NCI-H69 (cell line): Measurements from ENCODE around the gene HERPUD1.
A peak's percentile ranks its signal among the peaks of the same experiment; 100 is the strongest.
"Not testable (repeated sequence)": the region's sequence is repeated elsewhere in the genome, so short reads cannot be mapped to it uniquely, and the experiment has no call there.

Source experiments
- DNase-seq: peaks from one replicate; lab custom pipeline; 2025; lab: John Stamatoyannopoulos, UW

The HERPUD1 gene

GRCh38 chr16:56980792-56981724 is 49.1 kb downstream of the HERPUD1 start:
- no peak for DNase-seq

GRCh38 chr16:56981729-56982271 is 49.9 kb downstream of the HERPUD1 start:
- DNase-seq, result no peak

DNA sequence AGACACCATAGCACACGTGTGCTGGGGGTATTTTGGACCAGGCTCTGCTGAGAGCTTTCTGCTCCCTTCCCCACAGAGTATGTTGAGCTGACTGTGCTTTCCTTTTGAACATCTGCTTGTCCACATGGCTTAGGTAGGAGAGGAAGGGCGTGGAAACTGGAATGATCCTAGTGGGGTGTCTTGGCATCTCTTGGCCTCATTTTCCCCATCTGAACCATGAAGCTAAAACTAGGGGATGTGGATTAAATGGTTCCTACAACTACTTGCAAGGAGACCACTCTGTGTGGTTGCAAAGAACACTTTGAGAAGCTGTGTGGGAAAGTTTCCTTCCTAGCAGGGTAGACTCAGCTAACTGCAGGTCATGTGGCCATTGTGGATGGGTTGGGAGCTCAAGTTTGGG is 50.8 kb downstream of the HERPUD1 start:
- no peak for DNase-seq

GRCh38 chr16:56983211-56983751 is 51.3 kb downstream of the HERPUD1 start:
- peak; percentile 25 for DNase-seq

DNA sequence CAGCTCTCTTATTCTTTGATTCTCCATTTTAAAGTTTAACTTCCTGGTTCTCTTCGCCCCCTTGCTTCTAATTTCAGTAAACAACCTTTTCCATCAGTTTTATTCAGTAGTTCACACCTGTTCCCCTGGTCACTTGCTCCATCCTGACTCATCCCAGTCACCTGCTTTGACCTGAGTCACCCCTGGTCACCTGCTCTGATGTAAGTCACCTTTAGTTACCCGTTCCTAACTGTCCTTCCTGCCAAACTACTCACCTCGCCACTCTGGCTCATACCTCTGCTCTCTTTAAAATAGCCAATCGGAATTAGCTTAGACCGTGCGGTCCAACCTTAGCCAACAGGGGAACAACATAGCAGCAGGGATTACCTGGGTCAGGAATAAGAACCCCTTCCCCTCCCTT is 52.7 kb downstream of the HERPUD1 start:
- DNase-seq, result no peak

DNA sequence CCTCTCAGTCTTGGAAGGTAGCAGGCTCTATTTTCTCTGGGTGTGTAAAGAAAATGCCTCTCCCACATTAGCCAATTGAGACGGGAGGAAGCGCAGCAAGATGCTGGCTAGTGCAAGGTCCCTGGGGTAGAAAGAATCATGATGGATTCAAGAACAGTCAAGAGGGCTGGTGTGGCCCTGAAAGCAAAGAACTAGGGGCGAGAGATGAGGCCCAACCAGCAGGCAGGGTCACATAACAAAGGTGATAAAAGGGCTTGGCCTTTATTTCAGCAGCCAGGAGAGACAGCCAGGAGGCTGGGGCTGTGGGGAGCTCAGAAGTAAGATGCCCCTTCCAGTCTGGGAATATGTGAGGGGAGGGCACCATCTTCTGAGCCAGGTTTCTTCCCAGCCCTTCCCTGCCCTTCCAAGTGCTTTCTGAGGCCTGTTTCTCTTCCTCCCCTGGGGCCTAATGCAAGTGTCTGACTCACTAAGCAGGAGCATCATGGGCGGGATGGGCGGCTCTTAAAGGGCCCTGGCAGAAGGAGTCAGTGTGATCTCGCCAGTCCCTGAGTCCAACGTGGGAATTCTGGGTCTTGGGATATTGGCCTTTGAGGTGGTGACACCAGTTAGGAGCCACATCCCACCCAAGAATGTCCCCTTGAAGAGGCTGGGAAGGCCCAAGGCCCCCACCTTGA is 53.5 kb downstream of the HERPUD1 start:
- DNase-seq, result peak; percentile 1

DNA sequence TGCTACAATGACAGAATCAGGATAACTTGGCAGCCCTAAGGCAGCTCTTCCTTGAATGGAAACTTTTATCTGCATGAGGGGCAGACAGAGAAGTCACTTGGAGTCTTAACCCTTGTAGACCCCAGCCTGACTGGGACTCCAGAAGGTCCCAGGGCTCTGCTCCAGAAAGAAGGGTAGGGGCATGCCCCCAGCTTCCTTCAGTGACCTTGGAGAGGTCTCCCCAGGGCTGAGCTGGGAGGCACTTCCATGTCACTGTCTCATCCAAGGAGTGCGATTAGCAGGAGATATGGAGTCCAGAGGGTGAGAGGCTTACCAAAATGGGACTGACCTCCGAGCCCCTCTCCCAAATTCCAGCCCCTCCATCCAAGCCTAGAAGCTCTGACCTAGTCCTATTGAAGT is 54.0 kb downstream of the HERPUD1 start:
- no peak for DNase-seq

GRCh38 chr16:56986361-56986760 is 54.4 kb downstream of the HERPUD1 start:
- no peak for DNase-seq

DNA sequence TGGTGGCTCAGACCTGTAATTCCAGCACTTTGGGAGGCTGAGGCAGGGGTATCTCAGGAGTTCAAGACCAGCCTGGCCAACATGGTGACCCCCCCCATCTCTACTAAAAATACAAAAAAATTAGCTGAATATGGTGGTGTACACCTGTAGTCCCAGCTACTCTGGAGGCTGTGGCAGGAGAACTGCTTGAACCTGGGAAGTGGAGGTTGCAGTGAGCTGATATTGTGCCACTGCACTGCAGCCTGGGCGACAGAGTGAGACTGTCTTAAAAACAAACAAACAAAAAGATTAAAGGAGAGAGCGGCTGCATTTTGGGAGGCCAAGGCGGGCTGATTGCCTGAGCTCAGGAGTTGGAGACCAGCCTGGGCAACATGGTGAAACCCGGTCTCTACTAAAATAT is 55.0 kb downstream of the HERPUD1 start:
- not testable (repeated sequence) for DNase-seq

DNA sequence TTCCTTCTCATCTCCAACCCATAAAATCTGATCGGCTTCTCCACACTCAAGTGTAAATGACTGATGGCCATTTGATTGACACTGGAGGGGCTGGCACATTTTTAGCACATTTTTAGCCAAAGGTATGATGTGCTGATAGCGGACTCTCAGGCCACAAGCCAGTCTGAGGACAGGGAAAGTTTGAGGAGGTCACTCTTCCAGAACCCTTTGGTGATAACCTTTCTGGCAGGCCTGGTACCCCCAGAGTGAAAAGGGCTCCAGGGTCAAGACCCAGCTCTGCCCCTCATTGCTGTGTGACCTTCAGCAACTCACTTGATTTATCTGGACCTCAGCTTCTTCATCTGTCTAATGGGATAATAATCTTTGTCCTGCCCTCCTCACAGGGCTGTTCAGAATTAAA is 55.8 kb downstream of the HERPUD1 start:
- no peak for DNase-seq

DNA sequence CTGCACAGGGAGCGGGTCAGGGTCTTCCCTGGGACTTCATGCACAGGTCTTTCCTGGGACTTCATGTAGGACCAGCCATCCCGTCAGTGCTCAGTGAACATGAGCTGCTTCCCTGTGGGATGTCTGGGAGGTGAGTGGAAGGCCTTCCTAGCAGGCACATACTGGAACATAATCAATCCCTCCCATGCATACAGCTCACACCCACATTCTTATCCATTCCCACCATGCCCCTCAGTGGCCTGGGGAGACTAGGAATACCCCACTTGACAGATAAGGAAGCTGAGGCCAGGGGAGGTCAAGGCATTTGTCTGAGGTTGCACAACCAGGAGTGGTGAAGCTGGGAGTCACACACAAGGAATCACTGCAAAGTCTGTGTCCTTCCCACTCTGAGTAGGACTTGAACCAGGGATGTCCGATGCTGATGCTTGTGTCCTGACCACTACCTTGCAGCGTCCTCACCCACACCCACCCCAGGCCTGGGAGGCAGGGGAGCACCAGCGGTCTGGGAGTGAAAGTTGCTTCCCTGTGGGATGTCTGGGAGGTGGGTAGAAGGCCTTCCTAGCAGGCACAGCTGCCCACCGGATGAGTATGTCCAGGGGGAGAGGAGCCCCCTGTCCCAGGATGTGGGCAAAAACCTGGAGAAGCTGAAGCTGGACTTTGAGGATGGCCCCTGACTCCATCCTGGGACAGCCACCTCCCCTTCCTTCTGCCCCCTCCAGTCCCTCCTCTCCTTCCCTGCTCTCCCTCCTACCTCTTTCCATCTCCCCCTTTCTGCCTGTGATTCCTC is 56.4 kb downstream of the HERPUD1 start:
- no peak for DNase-seq

DNA sequence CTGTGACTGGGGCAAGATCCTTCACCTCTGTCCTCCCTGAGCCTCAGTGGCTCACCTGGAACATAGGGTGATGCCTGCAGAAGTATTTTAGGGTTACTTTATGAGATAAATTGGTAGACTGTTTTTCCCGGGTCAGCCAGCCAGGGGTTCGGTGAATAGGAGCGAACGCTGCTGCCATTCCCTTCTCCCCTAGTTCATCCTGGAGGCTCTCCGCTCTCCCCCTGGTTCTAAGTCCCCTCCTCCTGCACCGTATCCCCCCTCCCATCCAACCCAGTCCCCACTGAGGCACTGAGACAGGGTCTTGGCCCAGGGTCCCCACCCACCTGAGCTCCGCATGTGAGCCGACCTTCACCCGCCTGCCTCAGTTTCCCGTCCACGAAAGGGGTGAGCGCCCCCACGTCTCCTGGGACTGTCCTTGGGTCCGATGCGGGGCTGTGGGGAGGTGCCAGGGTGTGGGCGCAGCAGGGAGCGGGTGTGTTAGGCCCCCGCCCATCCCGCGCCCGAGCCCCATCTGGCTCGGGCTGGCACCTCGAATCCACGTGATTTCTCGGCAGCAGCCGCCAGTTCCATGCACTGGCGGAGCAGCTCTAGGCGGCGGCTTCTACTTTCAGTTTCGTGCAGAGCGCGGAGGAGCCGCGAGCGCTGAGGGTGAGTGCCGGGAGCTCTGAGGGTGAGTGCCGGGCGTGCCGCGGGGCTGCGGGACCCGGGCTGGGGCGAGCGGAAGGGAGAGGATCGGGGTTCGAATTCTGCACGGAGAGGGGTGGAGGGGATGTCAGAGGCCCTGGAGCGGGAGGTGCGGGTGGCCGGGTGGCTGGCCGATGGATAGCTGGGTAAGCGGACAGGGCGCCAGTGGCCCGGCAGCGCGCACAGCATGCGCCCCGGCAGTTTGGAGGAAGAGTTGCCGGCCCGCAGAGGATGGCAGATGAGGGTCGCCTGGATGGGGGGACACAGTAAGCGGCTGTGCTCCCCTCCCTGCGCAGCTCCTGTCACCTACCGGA is 57.3 kb downstream of the HERPUD1 start, which contains the start of gene NLRC5:
TSS of gene NLRC5 (plus strand) at position 610 of the 998 bp plus-strand sequence. CDS start 31,156 bp downstream, outside the sequence.
- DNase-seq, result peak; percentile 77

DNA sequence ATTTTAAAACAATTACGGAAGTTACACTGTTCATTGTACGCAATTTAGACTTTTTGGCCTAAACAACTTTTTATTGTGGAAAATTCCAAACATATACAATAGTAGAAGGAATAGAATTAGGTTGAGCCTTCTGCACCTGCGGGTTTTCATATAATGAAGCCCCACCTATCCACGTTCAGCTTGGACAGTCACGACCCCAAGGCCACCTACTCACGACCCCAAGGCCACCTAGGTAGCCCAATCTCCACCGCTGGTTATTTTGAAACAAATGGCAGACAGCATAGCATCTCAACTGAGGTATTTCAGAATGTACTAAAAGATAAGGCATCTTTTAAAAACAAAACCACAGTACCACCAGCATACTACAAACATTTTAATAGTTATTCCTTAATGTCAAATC is 58.0 kb downstream of the HERPUD1 start:
- DNase-seq, result no peak

- DNase-seq, result no peak
Observed at GRCh38 chr16:56990407-56991286, 58.7 kb downstream of the HERPUD1 start.

- not testable (repeated sequence) for DNase-seq
Observed at GRCh38 chr16:56992431-56992830, 60.5 kb downstream of the HERPUD1 start.

DNA sequence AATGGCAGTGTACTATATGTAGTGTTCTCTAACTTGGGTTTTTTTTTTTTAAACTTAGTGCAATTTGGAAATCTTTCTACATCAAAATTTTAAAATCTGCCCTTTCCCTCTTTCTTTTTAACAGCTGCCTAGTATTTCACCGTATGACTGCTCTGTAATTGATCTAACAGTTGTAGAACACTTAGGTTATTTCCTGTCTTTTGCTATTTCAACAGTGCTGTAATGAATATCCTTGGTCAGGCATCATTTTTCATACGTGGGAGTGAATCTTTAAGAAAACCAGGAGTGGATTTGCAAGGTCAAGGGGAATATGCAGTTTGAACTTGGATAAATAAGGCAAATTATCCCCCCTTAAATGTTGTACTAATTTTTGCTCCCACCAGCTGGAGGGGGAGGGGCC is 61.3 kb downstream of the HERPUD1 start:
- DNase-seq, result no peak

DNA sequence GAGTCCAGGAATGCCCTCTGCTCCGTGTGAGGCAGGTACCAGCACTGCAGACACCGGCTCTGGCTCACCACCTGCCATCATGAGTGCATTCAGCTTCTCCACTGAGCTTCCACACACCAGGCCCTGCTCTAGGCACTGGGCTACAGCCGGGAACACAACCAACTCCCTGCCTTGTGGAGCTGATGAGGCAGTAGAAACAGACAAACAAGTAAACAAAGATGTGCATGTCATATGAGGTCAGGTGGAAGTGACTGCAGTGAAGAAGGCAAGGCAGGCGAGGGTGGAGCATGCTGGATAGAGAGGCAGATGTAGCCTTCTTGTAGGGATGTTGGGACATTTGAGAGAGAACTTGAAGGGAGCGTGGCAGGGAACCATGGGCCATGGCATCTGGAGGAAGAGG is 62.4 kb downstream of the HERPUD1 start:
- DNase-seq, result no peak
